Measurements from ENCODE around the gene MIXL1.
"Not testable (repeated sequence)": the region's sequence is repeated elsewhere in the genome, so short reads cannot be mapped to it uniquely, and the experiment has no call there.

MIXL1 gene

DNA sequence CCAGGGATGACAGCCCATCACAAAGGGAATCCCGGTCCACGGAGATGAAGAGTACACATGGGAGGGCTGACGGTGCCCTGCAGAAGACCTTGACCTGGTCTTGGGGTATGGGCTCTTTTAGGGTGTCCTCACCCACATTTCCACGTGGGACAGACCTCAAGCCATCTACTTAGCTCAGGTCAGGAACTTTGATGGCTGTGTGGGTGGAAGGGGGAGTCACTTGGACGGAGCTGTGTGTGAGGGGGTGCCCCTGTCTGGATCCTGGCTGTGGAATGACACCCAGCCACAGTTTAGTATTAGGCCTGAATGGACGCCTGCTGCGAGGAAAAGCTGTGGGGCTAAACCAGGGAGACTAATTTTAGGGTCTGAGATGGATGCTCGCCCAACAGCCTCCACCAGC is 10.9 kb upstream of the MIXL1 start:
- no peak for DNase-seq (ENCODE audit: low read depth in 1 of 2, low spot score in 1 of 2)

DNA sequence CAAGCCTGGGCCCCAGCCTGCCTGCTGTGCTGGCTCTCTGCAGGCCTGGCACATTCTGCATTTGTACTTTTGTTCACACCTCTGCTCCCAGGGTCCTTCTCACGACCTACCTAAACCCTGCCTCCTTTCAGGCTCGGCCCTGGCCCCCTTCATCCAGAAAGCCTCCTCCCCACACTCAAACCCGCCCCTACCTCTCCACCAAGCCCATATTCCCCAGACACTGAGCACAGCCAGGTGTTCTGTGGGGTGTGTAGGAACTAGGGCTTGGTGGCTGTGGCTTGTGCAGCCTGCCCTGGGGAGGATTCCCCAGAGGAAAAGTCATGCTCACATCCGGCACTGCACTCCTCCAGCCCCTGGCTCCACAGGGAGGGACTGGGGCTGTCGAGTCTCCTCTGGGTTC is 8.2 kb upstream of the MIXL1 start:
- no peak for DNase-seq (ENCODE audit: low read depth in 1 of 2, low spot score in 1 of 2)

DNA sequence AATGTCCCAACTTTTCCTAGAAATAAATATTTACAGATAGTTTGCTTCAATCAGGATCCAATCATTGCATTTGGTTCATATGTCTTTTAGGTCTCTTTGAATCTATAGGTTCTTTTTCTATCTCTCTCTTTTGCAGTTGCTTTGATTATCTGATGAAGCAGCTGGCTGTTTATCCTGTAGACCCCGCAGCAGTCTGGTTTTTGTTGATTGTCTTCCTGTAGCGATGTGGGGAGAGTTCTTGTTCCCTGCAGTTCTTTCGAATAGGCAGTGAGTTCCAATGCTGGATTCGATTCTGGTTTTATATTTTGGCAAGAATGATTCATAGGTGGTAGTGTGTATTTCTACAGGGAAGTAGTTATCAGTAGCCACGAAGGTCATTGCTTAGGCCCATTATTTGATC is 7.4 kb upstream of the MIXL1 start:
- DNase-seq (ENCODE audit: low read depth in 1 of 2, low spot score in 1 of 2): no peak

DNA sequence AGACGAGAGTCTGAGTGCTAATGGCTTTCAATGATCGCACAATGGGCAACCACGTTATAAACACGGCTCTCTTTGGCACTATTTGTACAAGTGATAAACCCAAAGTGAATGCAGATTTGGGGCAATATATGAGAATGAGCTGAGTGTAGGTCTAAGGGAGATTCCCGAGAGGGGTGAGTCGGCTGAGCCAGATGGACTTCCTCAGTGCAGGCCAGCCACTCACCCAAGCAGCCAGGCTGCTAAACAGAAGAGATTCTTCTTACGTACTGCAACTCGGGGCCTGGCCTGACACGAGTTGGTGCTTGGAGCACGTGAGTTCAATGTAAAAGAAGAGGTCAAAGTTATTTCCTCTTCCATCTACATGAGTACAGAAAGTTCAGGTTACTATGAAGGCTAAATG is 6.2 kb upstream of the MIXL1 start:
- DNase-seq (ENCODE audit: low read depth in 1 of 2, low spot score in 1 of 2): no peak

DNA sequence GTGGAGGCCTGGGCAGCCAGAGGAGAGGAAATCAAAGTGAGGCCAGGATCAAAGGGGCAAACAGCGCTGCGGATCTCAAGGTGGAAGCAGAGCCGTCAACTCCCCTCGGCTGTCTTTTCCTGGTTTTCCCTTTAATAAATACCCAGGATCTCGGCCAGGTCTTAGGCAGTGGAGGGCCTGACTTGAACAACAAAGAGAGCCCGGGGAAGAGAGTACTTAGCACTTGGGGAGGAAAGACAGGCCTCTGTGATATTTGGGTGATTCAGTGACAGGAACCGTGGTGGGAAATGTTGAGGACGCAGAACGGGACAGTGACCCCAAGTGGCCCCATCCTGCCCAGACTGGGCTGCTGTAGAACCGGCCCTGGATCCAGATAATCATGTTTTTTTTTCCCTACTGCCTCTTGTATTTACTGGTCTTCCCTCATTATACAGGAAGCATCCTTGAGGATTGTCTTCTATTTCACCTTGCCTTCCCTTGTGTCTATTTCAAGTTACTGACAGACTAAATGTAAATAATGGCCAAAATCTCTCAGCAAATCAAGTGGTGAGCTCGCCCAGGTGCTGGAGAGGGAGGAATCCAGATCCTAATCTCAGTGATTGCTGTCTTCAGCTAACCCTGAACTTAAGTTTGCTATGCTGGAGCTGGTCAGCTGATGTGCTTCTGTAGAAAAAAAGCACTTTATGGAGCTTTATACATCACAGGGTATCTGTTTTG is 2.8 kb upstream of the MIXL1 start:
- no peak for DNase-seq (ENCODE audit: low read depth in 1 of 2, low spot score in 1 of 2)

DNA sequence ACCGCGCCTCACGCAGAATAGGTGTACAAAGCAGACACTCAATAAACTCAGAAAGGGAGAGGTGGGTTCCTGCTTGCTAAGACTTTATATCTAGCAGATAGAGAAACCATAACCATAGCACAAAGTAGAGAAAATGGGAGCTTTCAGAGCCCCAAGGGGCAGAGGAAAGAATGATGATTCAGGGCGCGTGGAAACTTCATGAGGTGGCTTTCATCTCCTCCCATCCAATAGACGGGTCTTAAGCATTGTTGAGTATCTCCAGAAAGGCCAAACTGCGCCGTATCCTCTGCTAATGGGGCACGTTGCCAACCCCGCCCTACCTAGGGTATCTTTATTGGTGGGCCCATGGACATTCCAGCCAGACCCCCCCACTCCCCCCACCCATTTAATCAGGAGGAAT is 778 bp upstream of the MIXL1 start:
- DNase-seq (ENCODE audit: low read depth in 1 of 2, low spot score in 1 of 2): no peak

DNA sequence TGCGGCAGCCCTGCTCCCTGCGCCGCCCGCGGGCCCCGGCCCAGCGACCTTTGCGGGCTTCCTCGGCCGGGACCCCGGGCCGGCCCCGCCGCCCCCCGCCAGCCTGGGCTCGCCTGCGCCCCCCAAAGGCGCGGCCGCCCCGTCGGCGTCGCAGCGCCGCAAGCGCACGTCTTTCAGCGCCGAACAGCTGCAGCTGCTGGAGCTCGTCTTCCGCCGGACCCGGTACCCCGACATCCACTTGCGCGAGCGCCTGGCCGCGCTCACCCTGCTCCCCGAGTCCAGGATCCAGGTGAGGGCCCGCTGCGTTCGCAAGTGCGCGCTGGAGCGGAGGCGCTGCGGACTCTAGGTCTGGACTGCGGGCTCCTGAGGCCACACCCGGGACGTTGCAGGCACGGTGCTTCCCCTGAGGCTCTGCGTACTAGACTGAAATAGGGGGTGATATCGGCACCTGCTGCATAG is 351 bp downstream of the MIXL1 start:
- no peak for DNase-seq (ENCODE audit: low read depth in 1 of 2, low spot score in 1 of 2)

DNA sequence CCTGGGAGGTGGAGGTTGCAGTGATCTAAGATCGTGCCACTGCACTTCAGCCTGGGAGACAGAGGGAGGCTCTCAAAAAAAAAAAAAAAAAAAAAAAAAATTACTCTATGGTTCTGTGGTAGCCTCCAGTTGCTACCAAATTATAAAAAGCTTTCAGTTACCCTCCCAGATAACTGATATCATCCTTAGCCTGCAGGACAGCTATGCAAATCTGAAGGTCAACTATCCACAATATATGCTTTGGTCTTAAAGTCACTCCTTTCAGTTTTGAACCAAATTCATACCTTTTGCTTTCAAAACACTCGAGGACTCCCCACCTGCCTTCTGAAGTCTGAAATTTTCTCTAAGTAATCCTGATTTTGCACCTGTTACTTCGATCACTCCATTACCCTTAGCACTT is 3.1 kb downstream of the MIXL1 start:
- DNase-seq (ENCODE audit: low read depth in 1 of 2, low spot score in 1 of 2): no peak

DNA sequence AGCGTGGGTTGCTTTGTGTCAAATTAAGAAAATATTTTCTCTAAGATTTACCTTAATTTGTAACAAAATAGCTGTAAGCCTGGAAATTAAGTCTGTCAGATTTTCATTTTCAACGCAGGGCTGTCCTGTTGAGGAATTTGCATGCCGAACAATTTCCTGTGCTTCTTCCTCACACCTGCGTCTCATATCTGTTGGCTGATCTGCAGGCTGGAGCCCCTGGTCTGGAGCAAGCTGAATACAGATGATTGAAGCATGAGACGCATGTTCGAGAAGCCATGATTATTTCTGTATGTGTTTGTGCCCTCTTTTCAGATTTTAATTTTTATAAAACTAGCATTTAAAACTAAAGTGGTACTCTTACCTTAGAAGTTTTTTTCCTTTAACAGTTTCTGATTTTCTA is 9.8 kb downstream of the MIXL1 start:
- no peak for DNase-seq (ENCODE audit: low read depth in 1 of 2, low spot score in 1 of 2)

DNA sequence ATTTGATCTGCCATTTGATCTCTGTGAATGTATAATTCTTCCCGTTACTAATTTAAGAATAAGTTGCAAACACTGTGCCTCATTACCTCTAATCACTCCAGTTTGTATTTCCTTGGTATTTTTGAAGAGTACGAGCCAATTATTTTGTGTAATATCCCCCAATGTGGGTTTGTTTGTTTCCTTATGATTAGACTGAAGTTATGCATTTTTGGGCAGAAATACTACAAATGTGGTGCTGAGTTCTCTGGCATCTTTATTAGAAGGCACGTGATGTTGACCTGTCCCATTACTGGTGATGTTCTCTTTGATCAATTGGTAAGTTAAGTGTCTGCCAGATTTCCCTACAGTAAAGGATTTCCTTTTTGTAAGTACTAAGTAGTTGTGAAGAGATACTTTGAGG is 10.3 kb downstream of the MIXL1 start:
- DNase-seq (ENCODE audit: low read depth in 1 of 2, low spot score in 1 of 2): no peak

DNA sequence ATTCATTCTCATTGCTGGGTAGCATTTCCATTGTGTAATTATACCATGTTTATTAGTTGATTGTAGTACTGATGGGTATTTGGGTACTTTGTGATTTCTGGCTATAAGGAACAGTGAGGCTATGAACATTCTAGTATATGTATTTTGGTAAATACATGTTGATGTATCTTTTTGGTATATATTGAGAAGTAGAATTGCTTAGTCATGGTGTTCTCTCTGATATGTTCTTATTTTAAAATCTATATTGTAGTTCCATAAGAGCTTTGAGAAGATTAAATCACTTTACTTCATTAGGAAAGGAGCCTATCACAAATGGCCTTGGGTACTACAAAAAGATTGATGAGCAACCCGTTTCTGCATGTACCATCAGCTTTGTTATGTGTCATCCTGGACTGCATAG is 13.4 kb downstream of the MIXL1 start:
- no peak for DNase-seq (ENCODE audit: low read depth in 1 of 2, low spot score in 1 of 2)

DNA sequence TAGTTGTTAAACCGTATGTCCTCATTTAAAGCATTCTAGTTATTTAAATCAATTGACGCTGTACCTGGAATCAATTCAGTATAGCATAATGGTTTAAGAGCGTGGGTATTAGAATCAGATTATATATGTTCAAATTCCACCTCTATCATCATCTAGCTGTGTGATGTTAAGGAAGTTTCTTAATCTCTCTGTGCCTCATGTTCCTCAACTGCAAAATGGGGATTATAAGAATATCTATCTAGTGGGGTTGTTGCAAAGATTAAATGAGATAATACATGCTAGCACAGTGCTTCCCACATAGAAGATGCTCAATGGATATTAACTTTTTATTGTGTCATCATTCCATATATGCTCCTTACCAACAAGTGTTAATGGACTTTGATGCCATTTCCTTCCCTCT is 16.0 kb downstream of the MIXL1 start:
- DNase-seq (ENCODE audit: low read depth in 1 of 2, low spot score in 1 of 2): no peak

DNA sequence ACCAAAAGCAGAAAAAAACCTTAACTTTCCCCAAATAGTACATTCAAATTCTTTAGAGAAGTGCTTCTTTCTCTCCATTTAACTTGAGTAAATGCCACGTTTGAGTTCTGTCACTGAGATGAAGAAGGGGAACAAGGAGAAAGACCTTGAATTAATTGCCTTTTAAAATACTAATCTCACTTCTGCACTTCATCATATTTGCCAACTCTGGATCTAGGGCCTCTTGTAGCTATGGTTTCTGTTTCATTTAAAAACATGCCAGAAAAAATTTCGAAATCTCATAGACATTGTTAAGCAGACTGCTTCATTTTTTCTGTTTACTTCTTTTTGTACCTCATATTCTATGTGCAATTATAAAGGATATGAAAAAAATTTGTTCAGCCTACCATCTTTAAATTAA is 24.6 kb downstream of the MIXL1 start:
- no peak for DNase-seq (ENCODE audit: low read depth in 1 of 2, low spot score in 1 of 2)

DNA sequence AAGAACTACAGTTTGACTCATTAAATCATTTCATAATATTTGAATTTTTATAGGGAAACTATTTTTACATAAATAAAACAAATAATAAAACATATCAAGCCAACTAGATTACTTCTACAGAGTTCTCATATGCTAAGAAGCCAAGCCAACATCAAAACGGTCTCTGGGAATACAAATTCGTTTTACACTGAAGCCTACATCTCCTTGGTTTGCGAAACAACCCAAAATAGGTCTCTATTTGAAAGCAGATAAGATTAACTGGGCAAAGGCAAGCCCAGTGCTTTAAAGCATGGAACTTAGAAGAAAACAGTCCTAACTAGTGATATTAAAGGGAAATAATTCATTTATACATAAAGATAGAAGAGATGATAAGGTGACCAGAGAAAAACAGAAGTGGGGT is 25.3 kb downstream of the MIXL1 start:
- no peak for DNase-seq (ENCODE audit: low read depth in 1 of 2, low spot score in 1 of 2)

DNA sequence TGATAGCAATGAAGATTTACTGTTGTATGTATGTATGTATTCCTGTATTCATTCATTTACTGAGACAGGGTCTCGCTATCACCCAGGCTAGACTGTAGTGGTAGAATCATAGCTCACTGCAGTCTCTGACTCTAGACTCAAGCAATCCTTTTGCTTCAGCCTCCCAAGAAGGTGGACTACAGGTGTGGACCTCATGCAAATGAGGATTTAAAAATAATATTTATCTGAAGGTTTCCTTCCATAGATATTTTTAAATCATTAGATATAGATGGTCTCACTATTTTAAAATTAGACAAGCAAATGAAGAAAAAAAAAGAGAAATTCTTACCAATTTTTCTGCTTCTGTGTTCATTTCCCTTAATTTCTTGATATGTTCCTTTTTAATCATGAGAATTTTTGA is 27.0 kb downstream of the MIXL1 start:
- no peak for DNase-seq (ENCODE audit: low read depth in 1 of 2, low spot score in 1 of 2)

DNA sequence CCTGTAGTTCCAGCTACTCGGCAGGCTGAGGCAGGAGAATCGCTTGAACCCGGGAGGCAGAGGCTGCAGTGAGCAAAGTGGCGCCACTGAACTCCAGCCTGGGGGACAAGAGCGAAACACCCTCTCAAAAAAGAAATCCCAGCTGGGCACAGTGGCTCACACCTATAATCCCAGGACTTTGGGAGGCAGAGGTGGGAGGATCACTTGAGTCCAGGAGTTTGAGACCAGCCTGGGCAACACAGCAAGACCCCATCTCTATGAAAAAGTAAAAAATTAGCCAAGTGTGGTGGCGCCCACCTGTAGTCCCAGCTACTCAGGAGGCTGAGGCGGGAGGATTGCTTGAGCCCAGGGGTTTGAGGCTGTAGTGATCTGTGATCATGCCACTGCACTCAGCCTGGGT is 29.4 kb downstream of the MIXL1 start:
- not testable (repeated sequence) for DNase-seq (ENCODE audit: low read depth in 1 of 2, low spot score in 1 of 2)

DNA sequence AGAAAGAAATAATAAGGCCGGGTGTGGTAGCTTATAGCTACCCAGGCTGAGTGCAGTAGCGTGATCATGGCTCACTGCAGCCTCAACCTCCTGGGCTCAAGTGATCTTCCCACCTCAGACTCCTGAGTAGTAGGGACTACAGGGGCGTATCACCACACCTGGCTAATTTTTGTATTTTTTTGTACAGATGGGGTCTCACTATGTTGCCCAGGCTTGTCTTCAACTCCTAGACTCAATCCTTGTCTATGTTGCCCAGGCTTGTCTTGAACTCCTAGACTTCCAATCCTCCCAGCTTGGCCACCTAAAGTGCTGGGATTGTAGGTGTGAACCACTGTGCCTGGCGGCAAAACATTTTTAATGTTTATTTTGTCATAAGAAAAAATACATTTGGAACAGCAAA is 30.5 kb downstream of the MIXL1 start:
- no peak for DNase-seq (ENCODE audit: low read depth in 1 of 2, low spot score in 1 of 2)

DNA sequence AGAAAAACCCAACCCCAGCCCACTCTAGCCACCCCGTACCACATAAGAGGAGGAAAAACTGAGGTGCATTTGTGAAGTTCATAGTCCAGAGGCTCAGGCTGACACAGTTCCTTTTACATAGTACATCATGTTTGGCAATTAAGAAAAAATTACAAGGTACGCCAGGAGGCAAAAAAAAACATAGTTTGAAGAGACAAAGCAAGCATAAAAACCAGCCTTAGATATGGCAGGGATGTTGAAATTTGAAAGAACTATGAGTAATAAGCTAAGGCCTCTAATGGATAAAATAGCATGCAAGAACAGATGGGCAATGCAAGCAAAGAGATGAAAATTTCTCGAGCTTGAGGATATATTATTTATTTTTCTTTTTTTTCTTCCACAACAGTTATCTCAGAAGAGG is 31.9 kb downstream of the MIXL1 start:
- DNase-seq (ENCODE audit: low read depth in 1 of 2, low spot score in 1 of 2): no peak

DNA sequence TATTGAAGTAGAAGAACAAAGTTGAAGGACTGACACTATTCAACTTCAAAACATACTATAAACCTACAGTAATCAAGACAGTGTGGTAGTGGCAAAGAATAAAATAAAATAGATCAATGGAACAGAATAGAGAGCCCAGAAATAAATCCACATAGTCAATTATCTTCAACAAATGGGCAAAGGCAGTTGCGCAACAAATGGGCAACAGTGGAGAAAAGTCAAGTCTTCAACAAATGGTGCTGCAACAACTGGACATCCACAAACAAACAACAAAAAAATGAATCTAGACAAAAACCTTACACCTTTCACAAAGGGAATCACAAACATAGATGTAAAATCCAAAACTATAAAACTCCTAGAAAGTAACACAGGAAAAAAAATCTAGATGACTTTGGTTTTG is 38.4 kb downstream of the MIXL1 start:
- DNase-seq (ENCODE audit: low read depth in 1 of 2, low spot score in 1 of 2): no peak

DNA sequence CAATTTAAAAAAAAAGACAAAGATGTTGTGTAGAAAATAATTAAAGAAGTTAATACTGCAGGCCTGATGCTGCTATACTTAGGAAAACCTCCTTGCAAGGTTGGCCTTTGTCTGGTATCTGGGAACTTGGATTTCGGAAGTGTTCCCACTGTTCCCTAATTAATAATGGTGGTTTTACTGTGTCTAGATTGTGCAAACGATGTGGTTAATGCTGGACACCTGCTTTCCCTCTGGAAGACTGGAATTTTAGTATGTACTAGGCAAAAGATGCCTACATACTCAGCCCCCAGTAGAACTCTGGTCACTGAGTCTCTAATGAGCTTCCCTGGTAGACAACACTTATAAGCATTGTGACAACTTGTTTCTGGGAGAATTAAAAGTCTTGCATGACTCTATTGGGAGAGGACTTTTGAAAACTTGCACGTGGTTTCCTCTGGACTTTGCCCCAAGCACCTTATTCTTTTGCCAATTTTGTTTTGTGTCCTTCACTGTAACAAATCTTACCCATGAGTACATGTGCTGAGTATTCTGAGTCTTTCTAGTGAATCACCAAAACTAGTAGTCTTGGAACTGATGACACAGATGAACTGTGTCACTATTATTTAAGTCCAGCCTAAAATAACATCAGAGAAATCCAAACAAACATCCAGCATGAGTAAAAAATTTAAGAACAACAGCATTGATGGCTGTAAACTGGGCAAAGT is 45.1 kb downstream of the MIXL1 start:
- DNase-seq (ENCODE audit: low read depth in 1 of 2, low spot score in 1 of 2): no peak

DNA sequence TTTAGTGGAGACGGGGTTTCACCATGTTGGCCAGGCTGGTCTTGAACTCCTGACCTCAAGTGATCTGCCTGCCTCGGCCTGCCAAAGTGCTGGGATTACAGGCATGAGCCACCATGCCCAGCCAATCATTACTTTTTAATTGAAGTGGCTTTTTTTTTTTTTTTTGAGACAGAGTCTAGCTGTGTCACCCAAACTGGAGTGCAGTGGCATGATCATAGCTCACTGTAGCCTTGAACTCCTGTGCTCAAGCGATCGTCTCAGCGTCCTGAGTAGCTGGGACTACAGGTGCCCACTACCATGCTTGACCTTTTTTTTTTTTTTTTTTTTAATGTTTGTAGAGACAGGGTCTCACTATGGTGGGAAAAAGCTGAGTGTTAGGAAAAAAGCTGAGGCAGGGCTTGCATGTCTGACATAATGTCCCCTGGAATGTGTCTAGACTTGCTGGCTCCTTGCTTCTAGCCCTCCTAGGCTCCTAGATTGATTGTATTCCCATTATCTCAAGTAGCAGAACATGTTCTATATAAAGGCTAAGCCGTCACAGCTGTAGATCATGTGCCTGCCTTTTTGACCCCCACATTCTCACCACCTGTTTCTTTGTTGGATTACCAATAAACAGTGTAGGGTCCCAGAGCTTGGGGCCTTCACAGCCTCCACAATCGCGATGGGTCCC is 48.9 kb downstream of the MIXL1 start:
- not testable (repeated sequence) for DNase-seq (ENCODE audit: low read depth in 1 of 2, low spot score in 1 of 2)

DNA sequence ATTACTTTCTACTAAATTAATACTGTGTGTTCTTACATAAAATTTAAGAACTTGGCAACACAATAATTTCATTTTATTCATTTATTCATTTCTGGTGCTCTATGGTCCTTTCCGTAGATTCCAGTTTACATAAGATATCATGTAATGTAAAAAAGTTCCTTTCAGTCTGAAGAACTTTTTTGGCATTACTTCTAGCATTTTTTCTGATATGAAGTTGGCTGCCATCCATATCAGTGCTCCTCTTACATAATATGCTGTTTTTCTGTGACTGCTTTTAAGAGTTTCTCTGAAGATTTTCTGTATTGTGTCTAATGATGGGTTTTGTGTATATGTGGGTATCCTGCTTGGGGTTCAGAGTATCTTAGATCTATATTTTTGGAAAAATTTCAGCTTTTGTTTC is 50.7 kb downstream of the MIXL1 start:
- no peak for DNase-seq (ENCODE audit: low read depth in 1 of 2, low spot score in 1 of 2)

All from activated T-helper 1 cell treated with anti-CD3 and anti-CD28 coated beads, Interleukin-2, amount 50 U/mL, for 16 hours (primary cell).